ENCODE measurements around the gene CHST15.

Gene CHST15

GRCh38 chr10:123999956-124000615, 93.3 kb downstream of the CHST15 start:
- H3K9me3 ChIP-seq (ENCODE audit: control insufficient read depth in 5 of 5, low read length in 5 of 5): no peaks in the 10 kb centered on the region
- peaks cover 0 to 1% (median 0%) of the 10 kb centered on the region in 5 donors for H3K36me3 ChIP-seq (ENCODE audit: control insufficient read depth in 5 of 5, insufficient read depth in 5 of 5, low read length in 5 of 5)
- no peak overlapping the region for H3K4me3 ChIP-seq (ENCODE audit: low read depth in 1 of 5, low read length in 5 of 5)
- H3K9ac ChIP-seq (ENCODE audit: low read length in 5 of 5): no peak overlapping the region
- no peak overlapping the region for H3K27ac ChIP-seq (ENCODE audit: low read depth, low read length)
- H3K4me1 ChIP-seq (ENCODE audit: control insufficient read depth in 5 of 5, insufficient read depth in 5 of 5, low read length in 5 of 5): peaks cover 2 to 21% (median 8%) of the 10 kb centered on the region in 5 donors
- H3K27me3 ChIP-seq (ENCODE audit: control insufficient read depth in 5 of 5, insufficient read depth in 4 of 5, low read length in 5 of 5): peaks cover 4 to 8% (median 4%) of the 10 kb centered on the region in 5 donors

GRCh38 chr10:123999261-123999660, 94.1 kb downstream of the CHST15 start:
- Histone ChIP-seq H3K36me3 (ENCODE audit: control insufficient read depth in 5 of 5, insufficient read depth in 5 of 5, low read length in 5 of 5) (no peaks in the 10 kb centered on the region), H3K9ac (ENCODE audit: low read length in 5 of 5) (no peak overlapping the region), H3K27me3 (ENCODE audit: control insufficient read depth in 5 of 5, insufficient read depth in 4 of 5, low read length in 5 of 5) (peaks cover 7 to 14% (median 8%) of the 10 kb centered on the region in 5 donors), H3K4me1 (ENCODE audit: control insufficient read depth in 5 of 5, insufficient read depth in 5 of 5, low read length in 5 of 5) (peaks cover 4 to 29% (median 16%) of the 10 kb centered on the region in 5 donors), H3K9me3 (ENCODE audit: control insufficient read depth in 5 of 5, low read length in 5 of 5) (no peaks in the 10 kb centered on the region), H3K4me3 (ENCODE audit: low read depth in 1 of 5, low read length in 5 of 5) (no peak overlapping the region), H3K27ac (ENCODE audit: low read depth, low read length) (no peak overlapping the region)

GRCh38 chr10:123998197-123999141, 94.9 kb downstream of the CHST15 start:
- Histone ChIP-seq H3K4me1 (ENCODE audit: control insufficient read depth in 5 of 5, insufficient read depth in 5 of 5, low read length in 5 of 5) (peaks cover 4 to 31% (median 17%) of the 10 kb centered on the region in 5 donors), H3K27ac (ENCODE audit: low read depth, low read length) (no peak overlapping the region), H3K36me3 (ENCODE audit: control insufficient read depth in 5 of 5, insufficient read depth in 5 of 5, low read length in 5 of 5) (no peaks in the 10 kb centered on the region), H3K9ac (ENCODE audit: low read length in 5 of 5) (no peak overlapping the region), H3K4me3 (ENCODE audit: low read depth in 1 of 5, low read length in 5 of 5) (no peak overlapping the region), H3K9me3 (ENCODE audit: control insufficient read depth in 5 of 5, low read length in 5 of 5) (no peaks in the 10 kb centered on the region), H3K27me3 (ENCODE audit: control insufficient read depth in 5 of 5, insufficient read depth in 4 of 5, low read length in 5 of 5) (peaks cover 15 to 19% (median 16%) of the 10 kb centered on the region in 5 donors)

GRCh38 chr10:123997486-123998196, 95.8 kb downstream of the CHST15 start:
- Histone ChIP-seq H3K36me3 (ENCODE audit: control insufficient read depth in 5 of 5, insufficient read depth in 5 of 5, low read length in 5 of 5) (no peaks in the 10 kb centered on the region), H3K4me3 (ENCODE audit: low read depth in 1 of 5, low read length in 5 of 5) (no peak overlapping the region), H3K9ac (ENCODE audit: low read length in 5 of 5) (no peak overlapping the region), H3K9me3 (ENCODE audit: control insufficient read depth in 5 of 5, low read length in 5 of 5) (no peaks in the 10 kb centered on the region), H3K27ac (ENCODE audit: low read depth, low read length) (no peak overlapping the region), H3K4me1 (ENCODE audit: control insufficient read depth in 5 of 5, insufficient read depth in 5 of 5, low read length in 5 of 5) (peaks cover 4 to 31% (median 17%) of the 10 kb centered on the region in 5 donors), H3K27me3 (ENCODE audit: control insufficient read depth in 5 of 5, insufficient read depth in 4 of 5, low read length in 5 of 5) (peaks cover 16 to 20% (median 17%) of the 10 kb centered on the region in 5 donors)

- H3K36me3 ChIP-seq (ENCODE audit: control insufficient read depth in 5 of 5, insufficient read depth in 5 of 5, low read length in 5 of 5): no peaks in the 10 kb centered on the region
- H3K4me1 ChIP-seq (ENCODE audit: control insufficient read depth in 5 of 5, insufficient read depth in 5 of 5, low read length in 5 of 5): peaks cover 4 to 31% (median 17%) of the 10 kb centered on the region in 5 donors
- H3K9me3 ChIP-seq (ENCODE audit: control insufficient read depth in 5 of 5, low read length in 5 of 5): no peaks in the 10 kb centered on the region
- H3K9ac ChIP-seq (ENCODE audit: low read length in 5 of 5): no peak overlapping the region
- no peak overlapping the region for H3K27ac ChIP-seq (ENCODE audit: low read depth, low read length)
- H3K27me3 ChIP-seq (ENCODE audit: control insufficient read depth in 5 of 5, insufficient read depth in 4 of 5, low read length in 5 of 5): peaks cover 18 to 24% (median 21%) of the 10 kb centered on the region in 5 donors
- H3K4me3 ChIP-seq (ENCODE audit: low read depth in 1 of 5, low read length in 5 of 5): no peak overlapping the region
Observed at GRCh38 chr10:123997013-123997412, 96.4 kb downstream of the CHST15 start.

- Histone ChIP-seq H3K27ac (ENCODE audit: low read depth, low read length) (no peak overlapping the region), H3K4me1 (ENCODE audit: control insufficient read depth in 5 of 5, insufficient read depth in 5 of 5, low read length in 5 of 5) (peaks cover 4 to 34% (median 22%) of the 10 kb centered on the region in 5 donors)
Observed at GRCh38 chr10:123996302-123996701, 97.1 kb downstream of the CHST15 start.

GRCh38 chr10:123995461-123996131, 97.8 kb downstream of the CHST15 start:
- H3K9me3 ChIP-seq (ENCODE audit: control insufficient read depth in 5 of 5, low read length in 5 of 5): no peaks in the 10 kb centered on the region
- no peak overlapping the region for H3K27ac ChIP-seq (ENCODE audit: low read depth, low read length)
- H3K9ac ChIP-seq (ENCODE audit: low read length in 5 of 5): peak overlapping the region in 1 of 5 donors; percentile 20
- H3K36me3 ChIP-seq (ENCODE audit: control insufficient read depth in 5 of 5, insufficient read depth in 5 of 5, low read length in 5 of 5): no peaks in the 10 kb centered on the region
- peak overlapping the region in 2 of 5 donors; percentile 10 to 26 for H3K4me3 ChIP-seq (ENCODE audit: low read depth in 1 of 5, low read length in 5 of 5)
- peaks cover 4 to 32% (median 22%) of the 10 kb centered on the region in 5 donors for H3K4me1 ChIP-seq (ENCODE audit: control insufficient read depth in 5 of 5, insufficient read depth in 5 of 5, low read length in 5 of 5)
- peaks cover 21 to 33% (median 29%) of the 10 kb centered on the region in 5 donors for H3K27me3 ChIP-seq (ENCODE audit: control insufficient read depth in 5 of 5, insufficient read depth in 4 of 5, low read length in 5 of 5)

More at GRCh38 chr10:123996302-123996701, 97.1 kb downstream of the CHST15 start:
- H3K4me3 ChIP-seq (ENCODE audit: low read depth in 1 of 5, low read length in 5 of 5): no peak overlapping the region
- no peaks in the 10 kb centered on the region for H3K36me3 ChIP-seq (ENCODE audit: control insufficient read depth in 5 of 5, insufficient read depth in 5 of 5, low read length in 5 of 5)
- no peaks in the 10 kb centered on the region for H3K9me3 ChIP-seq (ENCODE audit: control insufficient read depth in 5 of 5, low read length in 5 of 5)
- H3K9ac ChIP-seq (ENCODE audit: low read length in 5 of 5): no peak overlapping the region
- H3K27me3 ChIP-seq (ENCODE audit: control insufficient read depth in 5 of 5, insufficient read depth in 4 of 5, low read length in 5 of 5): peaks cover 21 to 27% (median 24%) of the 10 kb centered on the region in 5 donors

GRCh38 chr10:123995082-123995460, 98.3 kb downstream of the CHST15 start:
- no peaks in the 10 kb centered on the region for H3K36me3 ChIP-seq (ENCODE audit: control insufficient read depth in 5 of 5, insufficient read depth in 5 of 5, low read length in 5 of 5)

GRCh38 chr10:123994417-123995081, 98.8 kb downstream of the CHST15 start:
- peaks cover 4 to 32% (median 22%) of the 10 kb centered on the region in 5 donors for H3K4me1 ChIP-seq (ENCODE audit: control insufficient read depth in 5 of 5, insufficient read depth in 5 of 5, low read length in 5 of 5)
- H3K9ac ChIP-seq (ENCODE audit: low read length in 5 of 5): peak overlapping the region in 2 of 5 donors; percentile 11 to 24
- no peak overlapping the region for H3K27ac ChIP-seq (ENCODE audit: low read depth, low read length)
- H3K27me3 ChIP-seq (ENCODE audit: control insufficient read depth in 5 of 5, insufficient read depth in 4 of 5, low read length in 5 of 5): peaks cover 21 to 38% (median 29%) of the 10 kb centered on the region in 5 donors
- H3K36me3 ChIP-seq (ENCODE audit: control insufficient read depth in 5 of 5, insufficient read depth in 5 of 5, low read length in 5 of 5): no peaks in the 10 kb centered on the region
- peak overlapping the region; percentile 9 to 31 (median 22) for H3K4me3 ChIP-seq (ENCODE audit: low read depth in 1 of 5, low read length in 5 of 5)
- H3K9me3 ChIP-seq (ENCODE audit: control insufficient read depth in 5 of 5, low read length in 5 of 5): no peaks in the 10 kb centered on the region

More at GRCh38 chr10:123995082-123995460, 98.3 kb downstream of the CHST15 start:
- Histone ChIP-seq H3K27ac (ENCODE audit: low read depth, low read length) (no peak overlapping the region), H3K9me3 (ENCODE audit: control insufficient read depth in 5 of 5, low read length in 5 of 5) (no peaks in the 10 kb centered on the region), H3K4me1 (ENCODE audit: control insufficient read depth in 5 of 5, insufficient read depth in 5 of 5, low read length in 5 of 5) (peaks cover 4 to 32% (median 22%) of the 10 kb centered on the region in 5 donors), H3K4me3 (ENCODE audit: low read depth in 1 of 5, low read length in 5 of 5) (peak overlapping the region in 4 of 5 donors; percentile 9 to 31 (median 18)), H3K9ac (ENCODE audit: low read length in 5 of 5) (no peak overlapping the region), H3K27me3 (ENCODE audit: control insufficient read depth in 5 of 5, insufficient read depth in 4 of 5, low read length in 5 of 5) (peaks cover 21 to 38% (median 29%) of the 10 kb centered on the region in 5 donors)
